Stimulated activated CD4-positive, alpha-beta T cell treated with anti-CD3 and anti-CD28 coated beads, Interleukin-2, amount 100 ng/mL, for 24 hours (primary cell): ENCODE results near the gene CPA5.
"Not testable (repeated sequence)": the region's sequence is repeated elsewhere in the genome, so short reads cannot be mapped to it uniquely, and the experiment has no call there.

Experiments used
- DNase-seq, 2 donors: peaks; one replicate each; pipeline ENCODE4 v3.0.0-alpha.2; 2020

The CPA5 gene

DNA sequence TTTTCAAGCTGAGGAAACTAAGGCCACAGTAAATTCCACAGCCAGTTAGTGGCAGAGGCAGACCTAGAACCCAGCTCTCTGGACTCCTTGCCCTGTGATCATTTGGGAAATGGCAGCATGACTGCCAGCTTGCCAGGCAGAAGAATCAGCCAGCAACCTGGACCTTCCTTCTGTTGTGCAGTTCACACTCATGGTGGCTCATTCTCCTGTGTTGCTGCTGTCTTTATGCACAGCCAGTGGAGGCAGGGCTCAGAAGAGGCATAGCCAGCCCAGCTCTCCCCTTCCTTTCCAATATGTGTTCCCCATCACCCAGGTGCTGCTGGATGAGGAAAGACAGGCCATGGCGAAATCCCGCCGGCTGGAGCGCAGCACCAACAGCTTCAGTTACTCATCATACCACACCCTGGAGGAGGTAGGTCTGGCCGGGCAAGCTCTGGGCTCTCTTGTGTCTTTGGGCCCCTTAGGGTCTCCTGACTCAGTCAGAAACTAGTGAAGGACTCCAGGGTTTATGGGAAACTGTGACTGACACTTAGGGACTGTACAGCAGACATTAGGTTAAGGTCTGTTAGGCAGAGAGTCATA lies 14.8 kb downstream of the CPA5 start:
- no peak for DNase-seq

DNA sequence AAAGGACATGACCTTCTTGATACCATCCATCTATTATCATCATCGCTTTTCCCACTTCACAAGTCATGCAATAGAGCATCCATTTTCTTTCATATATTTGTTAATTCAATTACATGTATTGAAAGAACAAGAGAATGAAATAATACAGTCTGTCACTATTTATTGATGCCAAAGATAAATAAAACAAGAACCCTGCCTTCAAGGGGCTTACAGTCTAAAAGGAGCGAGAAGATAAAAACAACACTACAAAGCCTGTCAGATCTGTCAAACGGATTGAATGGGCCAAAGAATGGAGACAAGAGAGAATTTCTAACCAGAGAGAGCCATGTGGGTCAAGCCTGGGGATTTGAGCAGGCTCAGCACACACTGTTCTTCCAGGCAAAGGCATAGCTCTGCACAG lies 15.9 kb downstream of the CPA5 start:
- DNase-seq: no peak

DNA sequence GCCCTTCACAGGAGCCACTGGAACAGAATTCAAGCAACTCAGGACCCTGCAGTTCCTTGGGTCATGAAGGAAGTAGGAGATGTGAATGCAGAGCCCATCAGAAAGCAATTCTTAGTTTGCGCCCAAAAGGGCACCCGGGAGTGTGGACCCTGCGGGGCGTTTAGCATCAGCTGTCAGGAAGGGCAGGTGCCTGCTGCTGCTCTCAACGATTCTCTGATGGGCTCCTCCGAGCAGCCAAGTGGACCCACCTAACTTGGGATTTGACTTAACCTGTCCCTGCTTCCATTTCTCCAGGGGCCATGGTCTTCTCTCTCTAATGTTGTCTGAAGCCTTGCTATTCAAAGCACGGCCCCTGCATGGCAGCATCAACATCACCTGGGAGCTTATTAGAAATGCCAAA lies 17.1 kb downstream of the CPA5 start:
- DNase-seq: no peak

GRCh38 chr7:130362251-130362816 lies 17.7 kb downstream of the CPA5 start:
- no peak for DNase-seq

DNA sequence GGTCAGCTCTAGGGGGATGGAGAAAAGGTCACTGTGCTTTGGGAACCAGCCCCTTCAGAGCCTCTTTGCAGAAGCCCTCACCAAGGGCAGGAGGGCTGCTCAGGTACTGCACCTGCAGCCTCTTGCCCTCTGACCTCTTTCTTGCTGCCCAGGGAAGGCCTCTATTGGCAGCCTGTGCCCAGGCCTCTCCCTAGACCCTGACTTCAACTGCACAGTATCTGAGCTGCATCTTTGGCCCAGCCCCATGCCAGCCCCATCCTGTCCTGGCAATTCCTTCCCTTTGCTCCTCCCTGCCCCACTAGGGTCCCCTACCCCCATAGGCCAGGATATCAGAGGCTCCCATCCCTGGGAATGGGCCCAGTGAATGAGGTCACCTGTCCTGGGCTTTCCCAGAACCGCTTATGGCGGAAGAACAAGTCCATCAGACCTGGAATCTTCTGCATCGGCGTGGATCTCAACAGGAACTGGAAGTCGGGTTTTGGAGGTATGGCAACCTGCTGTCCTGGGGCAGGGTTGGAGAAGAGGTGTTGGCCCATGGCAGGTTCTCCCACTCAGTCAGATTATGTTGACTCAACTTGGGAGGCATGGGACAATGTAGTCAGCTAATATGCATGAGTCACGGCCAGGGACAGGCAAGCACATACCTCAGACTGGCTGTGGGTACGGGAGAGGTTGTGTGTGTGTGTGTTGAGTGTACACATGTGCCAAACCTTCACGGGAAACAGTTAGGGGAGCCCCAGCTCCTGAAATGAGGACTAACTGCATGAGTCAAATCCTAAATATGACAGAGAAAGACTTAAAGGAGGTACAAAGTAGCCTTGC lies 18.6 kb downstream of the CPA5 start:
- peak; percentile 39 to 58 for DNase-seq

GRCh38 chr7:130364451-130364850 lies 19.8 kb downstream of the CPA5 start:
- no peak for DNase-seq

GRCh38 chr7:130365088-130365487 lies 20.5 kb downstream of the CPA5 start:
- no peak for DNase-seq

DNA sequence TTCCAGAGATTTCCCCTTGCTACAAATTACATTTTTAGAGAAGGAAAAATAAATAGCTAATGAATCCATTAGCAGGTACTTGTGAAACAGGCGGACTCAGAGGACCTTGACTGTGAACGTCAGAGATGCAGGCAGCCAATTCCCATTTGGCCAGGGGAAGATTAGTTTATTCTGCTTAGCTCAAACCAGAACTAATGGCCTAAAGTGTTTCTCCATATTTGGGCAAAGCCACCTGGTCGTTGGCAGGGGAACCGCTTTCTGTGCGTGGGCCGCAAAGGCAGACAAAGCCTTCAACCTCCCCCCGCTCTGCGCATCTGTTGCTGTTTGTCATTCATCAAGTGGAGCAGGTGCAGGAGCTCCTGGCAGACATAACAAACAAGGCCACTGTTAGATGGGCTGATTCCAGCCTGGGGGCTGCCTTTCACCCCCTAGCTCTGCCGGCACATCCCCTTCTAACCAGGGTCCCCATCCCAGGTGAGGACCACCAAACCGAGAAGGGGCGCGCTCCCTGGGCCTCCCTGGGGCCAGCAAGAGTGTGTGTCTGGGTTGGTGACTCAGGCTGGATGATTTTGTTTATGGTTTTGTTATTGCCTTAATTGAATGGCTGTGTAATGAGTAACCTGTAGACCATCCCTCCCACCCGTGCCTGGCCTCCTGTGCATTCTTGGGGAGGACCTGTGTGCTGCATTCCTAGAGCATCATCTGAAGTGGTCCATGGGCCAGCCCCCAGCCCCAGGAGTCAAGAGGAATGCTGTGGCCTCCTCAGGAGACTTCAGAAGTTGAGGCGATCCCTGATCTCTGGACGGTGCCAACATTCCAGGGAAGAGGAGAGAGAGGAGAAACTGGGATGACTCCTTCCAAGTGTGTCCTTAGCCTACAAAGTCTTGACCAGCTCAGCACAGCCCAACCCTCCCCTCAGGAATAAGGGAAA lies 21.2 kb downstream of the CPA5 start:
- peak in 1 of 2 donors; percentile 22 for DNase-seq

DNA sequence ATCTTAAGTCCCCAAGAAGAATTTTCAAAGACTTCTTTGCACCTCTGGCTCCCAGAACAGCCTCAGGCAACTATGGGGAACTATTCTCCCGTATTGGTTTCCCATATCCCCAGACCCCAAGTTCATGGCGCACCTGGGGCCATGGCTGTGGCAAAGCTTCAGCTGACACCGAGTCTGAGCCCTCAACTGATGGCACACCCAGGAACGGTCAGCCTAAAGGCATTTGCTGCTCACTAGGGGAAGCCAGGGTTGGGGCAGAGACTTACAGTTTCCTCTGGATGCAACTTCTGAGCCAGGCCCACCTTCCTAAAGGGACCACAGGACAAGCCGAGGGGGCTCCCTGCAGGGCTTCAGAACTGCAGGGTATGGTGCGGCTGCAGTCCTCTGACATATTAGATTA lies 21.9 kb downstream of the CPA5 start:
- DNase-seq: no peak

GRCh38 chr7:130367088-130367755 lies 22.6 kb downstream of the CPA5 start:
- DNase-seq: no peak

DNA sequence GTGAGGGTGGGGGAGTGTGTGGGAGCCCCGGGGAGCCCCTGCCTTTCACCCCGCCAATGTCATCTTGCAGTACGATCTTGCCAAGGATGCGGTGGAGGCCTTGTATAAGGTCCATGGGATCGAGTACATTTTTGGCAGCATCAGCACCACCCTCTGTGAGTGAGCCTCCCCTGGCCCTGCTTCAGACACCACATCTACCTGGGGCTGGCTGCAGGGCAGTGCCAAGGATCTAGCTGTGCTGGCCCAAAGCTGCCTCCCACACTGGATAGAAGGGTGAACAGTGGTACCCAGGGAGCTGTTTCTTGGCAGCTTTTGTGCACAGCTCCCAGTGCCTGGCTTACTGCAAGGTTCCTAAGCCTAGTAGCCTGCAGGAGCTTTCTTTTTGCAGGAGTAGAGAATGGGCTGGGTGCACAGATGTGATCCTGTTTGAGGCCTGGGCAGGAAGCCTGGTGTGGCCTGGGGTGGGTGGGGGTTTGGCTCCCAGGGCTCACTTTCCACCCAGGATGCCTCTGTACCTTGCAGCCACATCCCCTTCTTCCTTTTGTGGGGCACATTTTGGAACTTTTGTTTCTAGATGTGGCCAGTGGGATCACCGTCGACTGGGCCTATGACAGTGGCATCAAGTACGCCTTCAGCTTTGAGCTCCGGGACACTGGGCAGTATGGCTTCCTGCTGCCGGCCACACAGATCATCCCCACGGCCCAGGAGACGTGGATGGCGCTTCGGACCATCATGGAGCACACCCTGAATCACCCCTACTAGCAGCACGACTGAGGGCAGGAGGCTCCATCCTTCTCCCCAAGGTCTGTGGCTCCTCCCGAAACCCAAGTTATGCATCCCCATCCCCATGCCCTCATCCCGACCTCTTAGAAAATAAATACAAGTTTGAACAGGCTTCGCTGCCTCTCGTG lies 23.5 kb downstream of the CPA5 start:
- DNase-seq: no peak

DNA sequence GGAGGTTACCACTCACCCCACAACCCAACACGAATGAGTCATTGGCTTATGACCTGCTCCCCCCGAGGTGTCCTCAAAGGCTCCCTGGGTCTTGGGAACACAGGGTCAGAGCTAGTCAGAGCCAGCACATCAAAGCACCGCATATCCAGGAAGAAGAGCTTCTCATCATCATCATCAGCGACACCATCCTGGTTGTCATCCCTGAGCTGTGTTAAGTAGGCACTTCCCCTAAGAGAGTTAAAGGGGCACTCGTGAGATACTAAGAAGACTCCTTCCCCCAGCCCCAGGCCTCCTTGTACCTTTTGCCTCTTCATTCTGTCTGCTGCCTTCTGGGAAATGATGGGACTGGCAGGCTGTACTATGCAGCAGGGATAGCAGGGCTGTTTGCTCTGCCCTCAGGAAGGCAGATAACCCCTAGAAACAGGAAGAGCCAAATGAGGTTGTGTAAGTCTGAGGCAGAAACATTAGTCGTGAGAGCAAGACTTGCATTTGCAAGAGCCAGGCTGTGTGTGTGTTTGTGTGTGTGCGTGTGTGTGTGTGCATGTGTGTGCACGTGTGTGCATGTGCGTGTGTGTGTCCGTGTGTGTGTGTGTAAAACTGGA lies 24.6 kb downstream of the CPA5 start:
- DNase-seq: no peak

DNA sequence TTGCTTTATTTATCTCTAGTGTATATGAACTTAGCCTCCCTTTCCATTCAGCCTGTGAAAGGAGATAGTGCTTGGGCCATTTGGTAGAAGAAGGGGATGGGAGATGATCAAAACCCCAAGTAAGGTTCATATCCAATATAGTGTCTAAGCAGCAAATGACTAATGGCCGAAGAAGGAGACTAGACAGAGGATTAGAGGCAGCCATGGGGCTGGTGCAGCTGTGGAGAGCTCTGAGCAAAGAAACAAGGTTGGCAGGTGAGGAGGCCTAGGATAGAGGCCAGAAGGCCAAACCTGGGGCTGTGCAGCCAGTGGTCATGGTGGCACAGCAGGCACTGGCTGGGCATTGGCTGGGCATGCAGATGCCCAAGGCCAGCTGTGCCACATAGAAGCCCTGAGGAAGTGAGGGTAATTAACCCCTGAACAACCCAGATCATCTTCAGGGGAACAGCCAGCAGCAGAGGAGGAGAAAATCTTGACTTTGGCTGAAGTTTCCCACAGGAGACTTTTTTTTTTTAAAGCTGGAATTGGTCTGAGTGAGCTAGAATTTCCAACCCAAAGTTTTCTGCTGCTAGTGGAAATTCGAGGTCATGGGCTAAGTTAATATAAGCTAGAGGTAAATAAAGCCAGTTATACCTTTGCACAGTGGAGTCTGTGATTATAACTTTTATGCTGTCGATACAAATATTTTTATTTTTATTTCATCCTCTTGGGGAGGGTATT lies 25.4 kb downstream of the CPA5 start:
- no peak for DNase-seq

- no peak for DNase-seq
Measured at GRCh38 chr7:130371046-130371445, 26.4 kb downstream of the CPA5 start.

- DNase-seq: no peak
Measured at GRCh38 chr7:130372402-130373165, 28.0 kb downstream of the CPA5 start.

- no peak for DNase-seq
Measured at GRCh38 chr7:130374507-130374906, 29.9 kb downstream of the CPA5 start.

GRCh38 chr7:130376461-130376860 lies 31.8 kb downstream of the CPA5 start:
- not testable (repeated sequence) for DNase-seq

GRCh38 chr7:130377178-130377577 lies 32.6 kb downstream of the CPA5 start:
- no peak for DNase-seq

DNA sequence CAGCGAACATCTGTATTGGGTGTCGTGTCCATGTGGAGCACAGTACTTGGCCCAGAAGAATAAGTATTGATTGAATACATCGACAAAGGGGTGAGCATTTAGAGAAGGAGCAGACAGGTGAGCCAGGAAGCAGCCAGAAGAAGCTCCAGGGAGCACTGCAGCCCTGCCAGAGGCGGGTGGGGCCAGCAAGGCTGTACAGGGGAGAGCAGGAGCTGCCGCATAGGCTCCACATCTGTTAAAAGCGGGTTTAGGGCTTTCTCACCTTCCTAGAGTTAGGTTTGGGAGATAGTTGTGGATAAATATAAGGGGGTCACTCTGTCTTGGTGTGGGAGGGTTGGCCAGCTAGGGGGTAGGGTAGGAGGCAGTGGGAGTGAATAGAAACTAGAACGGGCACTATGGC lies 34.4 kb downstream of the CPA5 start:
- DNase-seq: no peak

DNA sequence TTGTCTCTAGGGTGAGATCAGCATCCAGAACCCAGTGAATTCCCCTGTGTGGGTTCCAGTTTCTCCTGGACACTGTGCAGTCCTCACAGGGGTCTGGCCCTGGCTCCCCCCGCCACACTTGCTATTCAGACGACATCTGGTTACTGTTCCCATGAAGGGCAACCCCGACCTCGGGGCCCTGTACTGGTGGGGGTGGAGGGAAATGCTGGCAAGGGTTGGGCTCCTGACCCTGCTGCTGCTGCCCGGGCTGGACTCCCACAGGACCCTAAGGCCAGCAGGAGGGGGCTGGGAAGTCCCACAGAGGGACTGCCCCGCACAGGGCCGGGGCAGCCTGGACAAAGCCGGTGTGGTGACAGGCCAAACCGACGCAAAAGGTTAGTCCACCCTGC lies 34.9 kb downstream of the CPA5 start:
- no peak for DNase-seq
